PC-3 (cell line): Measurements from ENCODE around the gene CPN2. TPM values are rescaled to one million over a fixed set of nuclear protein-coding genes. Genes with fewer than 3 reads are reported as not detected.

Experiments
- ATAC-seq: fragments of 200-7000 bp; cut with Tn5 transposase; 2 replicates; pipeline ENCODE4 v1.9.1; 2020; ENCODE audit warnings: mild to moderate bottlenecking, moderate library complexity
- BruUV-seq: library from RNA; stranded (reverse); fragments of 400-500 nt; replicated peaks from 2 replicates; lab custom pipeline; 2021; lab: Mats Ljungman, UMichigan
- CTCF ChIA-PET: fragments of 300-600 bp; sonication (Branson Sonifier 250); formaldehyde crosslinking; loops from one replicate; lab custom pipeline; 2022; ENCODE audit warnings: antibody characterized with exemption; lab: Charles Lee
- POLR2A ChIA-PET: fragments of 300-600 bp; sonication (Branson Sonifier 250); formaldehyde crosslinking; loops from one replicate; lab custom pipeline; 2022; ENCODE audit warnings: antibody characterized with exemption; ENCODE audit not compliant: unreplicated experiment; lab: Charles Lee
- DNase-seq: peaks from one replicate; pipeline ENCODE4 v3.0.0-alpha.2; 2015
- H2AFZ ChIP-seq: fragments of 300-600 bp; sonication (generic); 2 replicates; pipeline ENCODE4 v1.6.0; 2016; ENCODE audit warnings: antibody characterized with exemption, low read length
- H3F3A ChIP-seq: fragments of 300-600 bp; sonication (generic); one replicate; pipeline ENCODE4 v1.6.0; 2017; ENCODE audit warnings: antibody characterized with exemption, low read length, control low read depth, mild to moderate bottlenecking; ENCODE audit not compliant: unreplicated experiment
- H3K27ac ChIP-seq: fragments of 300-600 bp; sonication (generic); 2 replicates; pipeline ENCODE4 v1.5.1; 2016; ENCODE audit warnings: mild to moderate bottlenecking, low read length
- H3K27me3 ChIP-seq: fragments of 300-600 bp; sonication (generic); 2 replicates; pipeline ENCODE4 v1.6.1; 2016; ENCODE audit warnings: low read length, mixed read lengths
- H3K36me3 ChIP-seq: fragments of 300-600 bp; sonication (generic); 2 replicates; pipeline ENCODE4 v1.6.1; 2016; ENCODE audit warnings: low read depth, mixed run types, low read length, mixed read lengths
- H3K4me1 ChIP-seq: fragments of 300-600 bp; sonication (generic); 2 replicates; pipeline ENCODE4 v1.5.1; 2016; ENCODE audit warnings: low read length; ENCODE audit not compliant: insufficient read depth
- H3K4me2 ChIP-seq: fragments of 300-600 bp; sonication (generic); 2 replicates; pipeline ENCODE4 v1.6.0; 2016; ENCODE audit warnings: low read length
- H3K4me3 ChIP-seq: fragments of 300-600 bp; sonication (generic); 2 replicates; pipeline ENCODE4 v1.5.1; 2016; ENCODE audit warnings: mild to moderate bottlenecking, low read length, mixed read lengths
- H3K79me2 ChIP-seq: fragments of 300-600 bp; sonication (generic); 2 replicates; pipeline ENCODE4 v1.6.1; 2017; ENCODE audit warnings: low read length, mixed read lengths
- H3K9ac ChIP-seq: fragments of 300-600 bp; sonication (generic); 2 replicates; pipeline ENCODE4 v1.6.0; 2016; ENCODE audit warnings: mild to moderate bottlenecking, low read length
- H3K9me2 ChIP-seq: fragments of 300-600 bp; sonication (generic); replicated peaks from 2 replicates; pipeline ENCODE4 v1.6.1; 2016; ENCODE audit warnings: mixed run types, low read length, mixed read lengths
- H3K9me3 ChIP-seq: fragments of 300-600 bp; sonication (generic); 2 replicates; pipeline ENCODE4 v1.6.1; 2016; ENCODE audit warnings: low read length, mixed read lengths
- H4K20me1 ChIP-seq: fragments of 300-600 bp; sonication (generic); 2 replicates; pipeline ENCODE4 v1.6.1; 2016; ENCODE audit warnings: low read length, mixed read lengths
- CTCF ChIP-seq: fragments of 300-600 bp; sonication (generic); conservative IDR thresholded peaks from 2 replicates; pipeline ENCODE4 v1.5.1; 2017; ENCODE audit warnings: antibody characterized with exemption, low read depth, mild to moderate bottlenecking, low read length
- EZH2 ChIP-seq: fragments of 300-600 bp; sonication (generic); IDR thresholded peaks from one replicate; pipeline ENCODE4 v1.6.1; 2017; ENCODE audit warnings: antibody characterized with exemption, mild to moderate bottlenecking, low read length; ENCODE audit not compliant: unreplicated experiment
- EZH2phosphoT487 ChIP-seq: fragments of 300-600 bp; sonication (generic); IDR thresholded peaks from 2 replicates; pipeline ENCODE4 v1.6.1; 2018; ENCODE audit warnings: mild to moderate bottlenecking, antibody characterized with exemption, low read length, borderline replicate concordance
- intact Hi-C: fragments of 100-400 bp; cut with micrococcal nuclease; formaldehyde crosslinking; loops from 2 replicates; pipeline ENCODE4 v1.9.0; 2023
- total RNA-seq: library from RNA; depleted of rRNA; stranded (reverse); fragments of >200 nt; gene quantifications from 2 replicates; pipeline ENCODE4 v1.2.3, GENCODE V29; 2014

CPN2 gene
- total RNA-seq, 1 experiment from 2014 or later: 0.07 TPM

DNA sequence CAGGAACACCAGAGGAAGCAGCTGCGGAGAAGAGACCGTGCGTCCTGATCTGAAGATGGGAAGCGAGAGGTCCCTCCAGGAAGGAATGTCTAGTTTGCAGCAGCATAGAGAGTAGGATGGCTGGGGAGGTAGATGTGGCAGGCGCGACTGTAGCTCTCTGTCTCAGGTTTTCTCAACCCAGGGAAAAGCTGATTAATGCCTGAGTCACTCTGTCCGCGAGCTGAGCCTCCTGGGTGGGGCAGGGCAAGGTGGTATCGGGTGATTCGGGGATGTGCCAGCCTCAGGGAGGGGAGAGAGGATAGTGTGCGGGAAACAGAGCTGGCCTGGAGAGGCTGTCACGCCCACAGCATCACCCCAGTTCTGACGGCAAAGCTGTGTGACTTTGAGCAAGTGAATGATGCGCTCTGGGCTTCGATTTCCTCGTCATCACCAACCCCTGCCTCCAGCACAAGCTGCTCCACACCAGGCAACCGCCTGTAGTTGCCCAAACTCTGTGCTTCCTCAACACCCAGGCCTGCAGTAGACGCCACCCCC, 28.4 kb downstream of the CPN2 start:
- DNase-seq (peak; percentile 98), ATAC-seq (peak; percentile 76)
- peaks cover 46% of the 10 kb centered on the region for H3K79me2 ChIP-seq
- no peaks in the 10 kb centered on the region for H3K9me2 ChIP-seq
- peaks cover 44% of the 10 kb centered on the region for H3K4me1 ChIP-seq
- no peak for TF ChIP-seq EZH2
- 0 out of 2 replicates have a peak, but pooled peaks have one; percentile 60 for TF ChIP-seq EZH2phosphoT487
- no peaks in the 10 kb centered on the region for H3K27me3 ChIP-seq
- no TSS peak for BruUV-seq
- H3K9me3 ChIP-seq: no peaks in the 10 kb centered on the region
- peak overlapping the region; percentile 96 for H3K4me2 ChIP-seq
- ChIA-PET POLR2A (interaction anchor here (0.6 to 2.6 kb wide), 11 partner anchors 135 to 691 kb away, joined by 3 to 28 read pairs (median 6); partner anchors contain the start of gene HES1), CTCF (interaction anchor here (0.6 to 1.2 kb wide), 4 partner anchors 11 to 542 kb away, joined by 3 to 5 read pairs (median 4); partner anchors contain the start of gene HES1)
- intact Hi-C loops: loop anchor here (2.0 to 5.0 kb wide), 4 partner anchors 182 to 450 kb away; no protein-coding TSS in a partner anchor
- H3K27ac ChIP-seq: peak overlapping the region; percentile 100
- H3K4me3 ChIP-seq: peak overlapping the region; percentile 91
- peaks cover 9% of the 10 kb centered on the region for H4K20me1 ChIP-seq
- peaks cover 14% of the 10 kb centered on the region for H3F3A ChIP-seq
- H3K36me3 ChIP-seq: peaks cover 26% of the 10 kb centered on the region
- peak overlapping the region; percentile 100 for H3K9ac ChIP-seq
- 0 out of 2 replicates have a peak overlapping the region, but pooled peaks have one; percentile 31 for H2AFZ ChIP-seq

- POLR2A ChIA-PET: interaction anchor here (0.6 to 2.6 kb wide), 9 partner anchors 181 to 447 kb away, joined by 5 to 28 read pairs (median 7); partner anchors contain the start of gene HES1
- Histone ChIP-seq H3K79me2 (peaks cover 52% of the 10 kb centered on the region), H3K27ac (peak overlapping the region; percentile 100), H3K27me3 (no peaks in the 10 kb centered on the region), H3K4me1 (peaks cover 44% of the 10 kb centered on the region), H4K20me1 (peaks cover 9% of the 10 kb centered on the region), H2AFZ (0 out of 2 replicates have a peak overlapping the region, but pooled peaks have one; percentile 31), H3K4me3 (peak overlapping the region; percentile 91), H3K4me2 (peak overlapping the region; percentile 96), H3K9ac (peak overlapping the region; percentile 100), H3K36me3 (peaks cover 26% of the 10 kb centered on the region), H3K9me2 (no peaks in the 10 kb centered on the region), H3F3A (peaks cover 9% of the 10 kb centered on the region), H3K9me3 (no peaks in the 10 kb centered on the region)
- intact Hi-C loops: loop anchor here (2.0 to 5.0 kb wide), 4 partner anchors 181 to 450 kb away; no protein-coding TSS in a partner anchor
- CTCF ChIA-PET: interaction anchor here (0.6 to 1.2 kb wide), 4 partner anchors 12 to 541 kb away, joined by 3 to 5 read pairs (median 4); partner anchors contain the start of gene HES1
- DNase-seq: peak; percentile 66
- TF ChIP-seq CTCF: no peak; the same call in 1 of the 2 replicates
- peak; percentile 9 for ATAC-seq
- TSS peak; percentile 65 for BruUV-seq
These were observed 29.2 kb downstream of the CPN2 start for GRCh38 chr3:194321693-194322640.

GRCh38 chr3:194320744-194321243, 30.3 kb downstream of the CPN2 start:
- Histone ChIP-seq H3K27ac (peak overlapping the region; percentile 100; the same call in 1 of the 2 replicates), H3F3A (peaks cover 4% of the 10 kb centered on the region), H3K79me2 (peaks cover 52% of the 10 kb centered on the region), H4K20me1 (peaks cover 9% of the 10 kb centered on the region), H3K27me3 (no peaks in the 10 kb centered on the region), H3K4me3 (peak overlapping the region; percentile 91), H3K4me1 (peaks cover 49% of the 10 kb centered on the region), H3K9me3 (no peaks in the 10 kb centered on the region), H3K36me3 (peaks cover 26% of the 10 kb centered on the region), H3K9me2 (no peaks in the 10 kb centered on the region), H3K9ac (peak overlapping the region; percentile 100; the same call in 1 of the 2 replicates), H2AFZ (no peak overlapping the region), H3K4me2 (peak overlapping the region; percentile 96)
- intact Hi-C loops: loop anchor here (5.0 kb wide), 2 partner anchors 348 to 448 kb away; no protein-coding TSS in a partner anchor
- BruUV-seq: no TSS peak
- TF ChIP-seq EZH2 (no peak), CTCF (no peak), EZH2phosphoT487 (no peak)
- CTCF ChIA-PET: no interaction called here
- DNase-seq (no peak), ATAC-seq (no peak)
- POLR2A ChIA-PET: interaction anchor here (0.5 to 0.6 kb wide), 2 partner anchors 179 to 190 kb away, joined by 11 to 27 read pairs; no protein-coding TSS in a partner anchor
